H54 (cell line): Measurements from ENCODE around the gene PNMA8B.

Source experiments
- DNase-seq: peaks from one replicate; pipeline ENCODE4 v3.0.0; 2011; ENCODE audit warnings: low spot score, mixed read lengths; ENCODE audit not compliant: insufficient read length
- FAIRE-seq: peaks from 3 replicates; lab custom pipeline; 2011; peaks lifted over from hg19 to GRCh38; lab: Jason Lieb, UNC
- POLR2A ChIP-seq: IDR thresholded peaks from 2 replicates; pipeline ENCODE4 v1.6.1; 2011; ENCODE audit warnings: low read depth, mild to moderate bottlenecking, low read length

Gene PNMA8B

DNA sequence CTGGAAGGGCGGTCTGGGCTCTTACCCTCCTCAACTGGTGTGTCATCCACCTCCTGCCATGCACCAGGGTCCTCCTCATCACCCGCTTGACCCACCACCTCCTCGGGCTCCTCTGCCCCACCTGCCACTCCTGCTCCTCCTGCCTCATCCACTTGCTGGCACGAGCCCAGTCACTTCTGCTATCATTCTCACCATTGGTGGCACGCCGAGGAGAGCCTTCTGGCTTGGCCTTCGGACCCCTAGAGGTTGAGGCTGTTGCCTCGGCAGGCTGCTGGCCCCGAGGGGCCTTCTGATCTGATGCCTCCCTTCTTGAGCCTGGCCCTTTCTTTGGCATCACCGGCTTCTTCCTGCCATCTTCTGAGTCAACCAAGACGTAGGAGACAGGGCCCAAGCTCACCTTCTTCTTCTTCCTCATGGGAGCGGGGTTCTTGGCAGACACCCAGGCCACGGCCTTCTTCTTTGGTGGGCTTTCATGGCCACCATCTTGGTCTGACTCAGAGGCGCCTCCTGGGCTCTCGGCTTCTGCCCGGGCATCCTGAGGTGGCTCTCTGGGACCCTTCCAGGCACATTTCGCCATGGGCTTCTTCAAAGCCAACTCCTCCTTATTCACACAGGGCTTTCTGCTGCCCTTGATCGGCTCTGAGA is 26.0 kb downstream of the PNMA8B start:
- FAIRE-seq (no peak), DNase-seq (no peak)
- no peak for TF ChIP-seq POLR2A

DNA sequence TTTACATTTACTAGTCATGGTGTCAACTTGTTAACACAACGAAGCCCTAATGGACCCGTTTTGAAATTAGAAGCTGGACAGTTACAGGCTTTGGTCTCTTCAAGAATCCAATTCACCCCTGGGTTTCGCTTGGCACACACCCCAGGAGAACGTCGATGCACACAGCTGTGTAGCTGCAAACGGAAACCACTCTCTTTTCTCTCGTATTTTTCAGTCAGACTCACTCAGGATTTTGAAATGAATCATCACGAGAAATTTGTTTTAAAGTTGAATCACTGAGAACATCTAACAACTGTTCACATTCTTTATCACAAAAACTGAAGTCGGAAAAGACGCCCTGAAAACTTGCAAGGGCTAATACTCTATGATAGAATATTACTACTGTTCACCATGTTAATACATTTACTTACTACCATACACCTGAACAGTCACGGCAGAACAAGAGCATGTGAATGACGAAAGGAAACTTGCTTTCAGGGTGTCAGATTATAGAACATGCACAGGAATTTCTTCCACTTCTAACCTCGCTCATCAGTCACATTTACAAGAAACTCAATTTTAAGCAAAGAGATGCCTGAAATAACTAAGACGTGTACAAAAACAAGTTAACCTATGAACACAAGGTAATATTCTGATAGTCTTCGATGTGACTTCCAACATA is 29.0 kb downstream of the PNMA8B start:
- no peak for TF ChIP-seq POLR2A
- peak; percentile 88 for FAIRE-seq

DNA sequence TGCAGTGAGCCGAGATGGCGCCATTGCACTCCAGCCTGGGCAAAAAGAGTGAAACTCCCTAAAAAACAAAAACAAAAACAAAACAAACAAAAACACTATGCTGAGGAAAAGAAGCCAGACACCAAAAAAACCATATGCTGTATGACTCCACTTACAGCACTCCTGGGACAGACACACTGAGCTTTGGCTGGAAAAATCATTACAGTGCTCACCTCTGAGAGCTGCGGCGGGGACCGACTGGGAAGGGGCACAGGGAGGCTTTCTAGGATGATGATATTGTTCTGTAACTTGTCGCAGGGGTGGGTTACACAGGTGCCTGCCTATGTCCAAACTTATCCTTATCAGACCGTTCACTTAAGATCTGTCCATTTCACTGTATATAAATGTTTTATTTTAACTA is 32.2 kb downstream of the PNMA8B start:
- no peak for TF ChIP-seq POLR2A
- DNase-seq, result no peak
- no peak for FAIRE-seq

More for the DNA sequence above, 29.0 kb downstream of the PNMA8B start:
- DNase-seq, result peak; percentile 62

DNA sequence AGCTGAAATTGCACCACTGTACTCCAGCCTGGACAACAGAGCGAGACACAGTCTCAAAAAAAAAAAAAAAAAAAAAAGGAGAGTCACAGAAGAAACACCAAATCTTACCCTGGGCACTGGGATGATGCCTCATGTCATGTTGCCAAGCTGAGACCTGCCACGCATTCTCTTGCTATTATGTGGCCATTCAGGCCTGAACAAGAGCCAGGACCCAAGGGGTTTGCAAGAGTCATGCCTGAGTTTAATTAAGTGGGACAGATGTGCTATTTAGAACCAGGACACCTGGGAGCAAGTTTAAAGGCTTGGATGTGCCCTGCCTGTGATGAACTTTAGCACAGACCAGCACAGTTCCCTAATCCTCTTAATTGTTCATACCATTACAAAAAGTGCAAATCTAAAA is 34.1 kb downstream of the PNMA8B start:
- no peak for TF ChIP-seq POLR2A
- DNase-seq (no peak), FAIRE-seq (no peak)

DNA sequence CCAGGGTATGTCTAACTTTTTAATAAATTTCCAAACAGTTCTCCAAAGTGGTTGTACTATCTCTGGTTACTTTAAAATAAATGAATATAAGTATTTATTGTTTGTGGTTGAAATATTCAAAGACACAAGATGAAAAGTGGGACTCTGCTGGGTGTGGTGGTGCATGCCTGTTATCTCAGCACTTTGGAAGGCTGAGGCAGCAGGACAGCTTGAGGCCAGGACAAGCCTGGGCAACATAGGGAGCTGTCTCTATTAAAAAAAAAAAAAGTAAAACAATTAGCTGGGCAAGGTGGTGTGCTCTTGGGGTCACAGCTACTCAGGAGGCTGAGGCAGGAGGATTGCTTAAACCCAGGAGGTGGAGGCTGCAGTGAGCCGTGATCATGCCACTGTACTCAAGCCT is 34.7 kb downstream of the PNMA8B start:
- FAIRE-seq (no peak), DNase-seq (no peak)
- no peak for TF ChIP-seq POLR2A

DNA sequence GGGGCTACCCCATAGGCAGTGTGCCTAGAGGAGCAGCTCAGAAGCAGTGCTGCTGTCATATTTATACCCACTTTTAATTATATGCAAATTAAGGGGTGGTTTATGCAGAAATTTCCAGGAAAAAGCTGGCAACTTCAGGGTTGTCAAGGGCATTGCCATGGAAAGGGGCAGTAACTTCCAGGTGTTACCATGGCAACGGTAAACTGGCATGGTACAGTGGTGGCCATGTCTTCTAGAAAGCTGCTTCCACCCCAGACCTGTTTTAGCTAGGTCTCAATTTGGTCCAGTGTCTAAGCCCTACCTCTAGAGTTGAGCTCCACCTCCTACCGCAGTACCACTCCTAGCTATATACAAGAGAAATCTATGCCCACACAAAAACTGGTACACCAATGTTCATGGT is 35.6 kb downstream of the PNMA8B start:
- FAIRE-seq (no peak), DNase-seq (no peak)
- TF ChIP-seq POLR2A, result no peak

DNA sequence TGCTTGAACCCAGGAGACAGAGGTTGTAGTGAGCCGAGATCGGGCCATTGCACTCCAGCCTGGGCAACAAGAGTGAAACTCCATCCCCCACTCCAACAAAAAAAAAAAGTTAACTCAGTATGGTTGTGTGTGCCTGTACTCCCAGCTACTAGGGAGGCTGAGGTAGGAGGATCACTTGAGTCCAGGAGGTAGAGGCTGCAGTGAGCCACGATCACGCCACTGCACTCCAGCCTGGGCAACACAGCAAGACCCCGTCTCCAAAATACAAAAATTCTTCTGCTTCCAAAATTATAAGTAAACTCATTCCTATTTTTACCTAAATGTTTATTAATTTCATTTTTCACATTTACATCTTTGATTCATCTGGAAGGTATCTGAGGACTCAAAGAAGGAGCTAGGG is 38.7 kb downstream of the PNMA8B start:
- DNase-seq, result no peak
- FAIRE-seq, result no peak

DNA sequence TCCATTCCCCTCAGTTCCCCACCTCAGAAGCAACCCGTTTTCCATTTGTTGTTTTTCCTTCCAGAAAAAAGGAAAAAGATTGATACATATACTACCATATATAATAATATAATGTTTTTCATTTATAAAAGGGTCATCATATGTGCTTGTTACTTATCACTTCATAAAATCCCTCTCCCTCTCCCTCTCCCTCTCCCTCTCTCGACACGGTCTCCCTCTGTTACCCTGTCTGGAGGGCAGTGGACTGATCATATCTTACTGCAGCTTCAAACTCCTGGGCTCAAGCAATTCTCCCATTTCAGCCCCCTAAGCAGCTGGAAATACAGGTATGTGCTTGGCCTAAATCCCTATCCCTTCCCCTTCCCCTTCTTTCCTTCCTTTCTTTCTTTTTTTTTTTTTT is 41.4 kb downstream of the PNMA8B start:
- no peak for TF ChIP-seq POLR2A
- DNase-seq (no peak), FAIRE-seq (no peak)

More for the DNA sequence above, 38.7 kb downstream of the PNMA8B start:
- no peak for TF ChIP-seq POLR2A

DNA sequence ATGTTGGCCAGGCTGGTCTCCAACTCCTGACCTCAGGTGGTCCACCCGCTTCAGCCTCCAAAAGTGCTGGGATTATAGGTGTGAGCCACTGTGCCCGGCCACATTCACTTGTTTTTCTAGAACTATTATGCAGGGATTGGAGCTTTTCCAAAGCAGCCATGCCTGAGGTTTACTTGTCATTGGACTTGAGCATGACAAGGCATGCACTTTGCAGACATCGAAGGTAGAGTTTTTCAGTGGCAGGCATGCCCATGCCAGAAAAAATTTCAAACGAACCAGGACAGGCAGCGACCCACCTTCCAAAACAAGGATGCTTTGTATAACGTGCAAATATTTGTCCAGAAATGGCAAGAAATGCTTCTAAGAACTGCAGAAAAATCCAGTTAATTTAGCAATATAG is 42.0 kb downstream of the PNMA8B start:
- FAIRE-seq (no peak), DNase-seq (no peak)
- no peak for TF ChIP-seq POLR2A

DNA sequence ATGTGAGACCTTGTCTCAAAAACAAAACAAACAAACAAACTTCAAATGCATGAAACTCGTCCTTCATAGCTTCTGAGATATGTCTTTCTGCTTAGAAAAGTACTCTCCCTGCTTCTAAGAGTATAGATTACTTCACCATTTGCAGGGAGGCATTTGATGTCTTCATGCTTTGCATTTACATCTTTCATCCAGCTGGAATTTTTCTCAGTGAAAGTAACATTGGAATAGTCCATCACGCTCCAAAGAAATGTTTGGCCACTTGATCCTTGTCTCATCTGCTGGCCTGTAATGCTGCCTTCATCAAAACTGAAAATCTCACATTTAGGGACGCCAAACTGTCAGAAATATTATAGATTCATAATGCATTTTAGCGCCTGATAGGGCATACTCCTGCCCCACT is 43.5 kb downstream of the PNMA8B start:
- no peak for TF ChIP-seq POLR2A
- FAIRE-seq (no peak), DNase-seq (no peak)

DNA sequence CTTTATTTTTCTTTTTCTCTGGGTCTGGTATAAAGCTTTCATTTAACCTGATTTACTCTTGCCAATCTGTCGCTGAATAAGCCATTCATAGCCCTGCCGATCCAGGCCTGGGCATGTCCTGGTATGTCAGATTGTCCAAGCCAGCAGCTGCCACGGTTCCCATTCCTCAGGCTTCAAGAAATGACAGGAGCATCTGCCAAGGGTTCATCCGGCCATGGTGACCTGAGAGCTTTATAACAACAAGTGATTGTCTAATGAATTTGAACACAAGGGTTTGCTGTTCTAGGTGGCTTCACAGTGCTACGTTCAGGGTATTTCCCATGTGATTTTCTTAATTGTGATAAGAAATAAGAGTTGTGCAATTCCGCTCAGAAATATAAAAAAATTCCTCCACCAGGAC is 44.3 kb downstream of the PNMA8B start:
- no peak for FAIRE-seq
- DNase-seq, result no peak
- TF ChIP-seq POLR2A, result no peak

DNA sequence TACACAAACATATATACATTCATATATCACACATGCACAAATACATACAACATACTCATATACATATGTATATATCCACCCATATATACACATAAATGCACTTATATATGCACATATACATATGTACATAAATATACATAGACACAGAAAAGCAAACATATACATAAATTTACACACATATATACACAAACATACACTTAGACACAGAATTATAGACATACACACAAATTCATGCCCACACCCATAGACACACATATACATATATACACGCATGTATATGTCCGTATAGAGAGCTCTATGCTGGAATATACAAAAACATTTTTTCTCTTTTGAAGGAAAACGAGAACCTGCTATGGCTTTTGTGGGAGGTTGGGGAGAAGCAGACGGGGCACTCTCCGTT is 44.9 kb downstream of the PNMA8B start:
- no peak for DNase-seq
- no peak for FAIRE-seq
- no peak for TF ChIP-seq POLR2A

DNA sequence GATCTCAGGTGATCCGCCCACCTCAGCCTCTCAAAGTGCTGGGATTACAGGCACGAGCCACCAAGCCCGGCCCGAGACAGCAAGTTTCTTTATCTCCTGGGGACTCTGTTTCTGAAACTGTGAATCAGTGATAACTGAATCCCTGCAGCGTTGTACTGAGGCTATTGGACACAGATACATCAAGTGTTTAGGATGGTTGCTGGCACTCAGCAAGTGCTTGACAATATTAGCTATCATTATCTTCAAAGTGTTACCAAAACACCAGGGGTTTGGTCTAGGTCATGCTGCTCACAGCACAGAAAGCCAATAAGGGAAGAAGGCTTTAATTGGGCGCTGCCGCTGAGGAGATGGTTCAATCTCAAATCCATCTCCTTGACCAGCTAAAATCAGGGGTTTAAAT is 46.4 kb downstream of the PNMA8B start:
- DNase-seq, result no peak
- no peak for TF ChIP-seq POLR2A
- no peak for FAIRE-seq

DNA sequence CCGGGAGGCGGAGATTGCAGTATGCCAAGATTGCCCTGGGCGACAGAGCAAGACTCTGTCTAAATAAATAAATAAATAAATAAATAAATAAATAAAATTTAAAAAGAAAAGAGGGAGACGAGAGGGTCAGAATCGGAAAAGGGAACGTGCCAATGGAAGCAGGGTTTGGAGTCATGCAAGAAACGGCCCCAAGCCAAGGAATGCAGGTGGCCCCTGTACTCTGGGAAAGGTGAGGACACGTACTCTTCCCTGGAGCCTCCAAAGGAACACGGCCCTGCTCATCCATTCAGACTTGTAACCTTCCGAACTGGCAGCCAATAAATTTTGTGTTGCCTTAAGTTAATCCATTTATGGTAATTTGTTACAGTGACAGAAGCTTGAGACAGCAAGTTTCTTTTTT is 47.1 kb downstream of the PNMA8B start:
- FAIRE-seq (no peak), DNase-seq (no peak)
- no peak for TF ChIP-seq POLR2A

DNA sequence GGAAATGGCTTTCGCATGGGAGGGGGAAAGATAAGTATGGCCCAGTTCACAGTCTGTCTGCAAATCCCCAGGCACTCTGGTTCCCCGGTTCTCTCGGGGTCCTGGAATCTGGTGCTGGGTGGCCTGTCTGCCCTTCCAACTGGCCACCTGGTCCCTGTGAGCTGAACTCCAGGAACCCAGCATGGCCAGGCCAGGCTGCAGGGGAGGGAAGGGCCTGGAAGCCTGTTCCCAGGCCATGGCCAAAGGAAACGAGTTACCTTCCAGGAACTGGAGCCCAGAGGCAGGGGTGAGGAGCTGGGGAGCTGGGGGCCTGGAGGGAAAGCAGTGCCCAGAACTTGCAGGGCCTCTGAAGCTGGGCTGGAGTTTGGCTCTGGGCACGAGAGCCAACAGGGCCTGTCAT is 47.8 kb downstream of the PNMA8B start:
- no peak for DNase-seq
- no peak for TF ChIP-seq POLR2A
- no peak for FAIRE-seq
